Measurements from ENCODE around the gene CDS2.

CDS2 gene

GRCh38 chr20:5184684-5185083, 57.9 kb downstream of the CDS2 start:
- TF ChIP-seq, protein P1, sequence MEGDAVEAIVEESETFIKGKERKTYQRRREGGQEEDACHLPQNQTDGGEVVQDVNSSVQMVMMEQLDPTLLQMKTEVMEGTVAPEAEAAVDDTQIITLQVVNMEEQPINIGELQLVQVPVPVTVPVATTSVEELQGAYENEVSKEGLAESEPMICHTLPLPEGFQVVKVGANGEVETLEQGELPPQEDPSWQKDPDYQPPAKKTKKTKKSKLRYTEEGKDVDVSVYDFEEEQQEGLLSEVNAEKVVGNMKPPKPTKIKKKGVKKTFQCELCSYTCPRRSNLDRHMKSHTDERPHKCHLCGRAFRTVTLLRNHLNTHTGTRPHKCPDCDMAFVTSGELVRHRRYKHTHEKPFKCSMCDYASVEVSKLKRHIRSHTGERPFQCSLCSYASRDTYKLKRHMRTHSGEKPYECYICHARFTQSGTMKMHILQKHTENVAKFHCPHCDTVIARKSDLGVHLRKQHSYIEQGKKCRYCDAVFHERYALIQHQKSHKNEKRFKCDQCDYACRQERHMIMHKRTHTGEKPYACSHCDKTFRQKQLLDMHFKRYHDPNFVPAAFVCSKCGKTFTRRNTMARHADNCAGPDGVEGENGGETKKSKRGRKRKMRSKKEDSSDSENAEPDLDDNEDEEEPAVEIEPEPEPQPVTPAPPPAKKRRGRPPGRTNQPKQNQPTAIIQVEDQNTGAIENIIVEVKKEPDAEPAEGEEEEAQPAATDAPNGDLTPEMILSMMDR (IDR thresholded peaks at IDR 0.05; ENCODE audit: insufficient read depth, low read length, poor library complexity, severe bottlenecking): no peak
- TF ChIP-seq EZH2phosphoT487 (conservative IDR thresholded peaks at IDR 0.05; ENCODE audit: low read length): no peak
- Histone ChIP-seq H3F3A (ENCODE audit: insufficient read depth) (0 out of 2 replicates have a peak, but pooled peaks cover under 1% of the 10 kb centered on the region), H3K4me3 (ENCODE audit: insufficient read depth, low read length, poor library complexity, severe bottlenecking) (no peak overlapping the region), H4K20me1 (ENCODE audit: low read depth, low read length) (no peaks in the 10 kb centered on the region), H3K36me3 (ENCODE audit: low read length) (peaks cover 7% of the 10 kb centered on the region; the same call in 1 of the 2 replicates), H3K4me2 (ENCODE audit: low read depth, low read length, poor library complexity, severe bottlenecking) (no peak overlapping the region), H3K9ac (ENCODE audit: low read length) (no peak overlapping the region), H2AFZ (ENCODE audit: low read depth, low read length, severe bottlenecking) (no peak overlapping the region), H3K27me3 (ENCODE audit: low read length) (no peaks in the 10 kb centered on the region), H3K79me2 (ENCODE audit: insufficient read depth, low read length) (no peaks in the 10 kb centered on the region), H3K27ac (ENCODE audit: low read depth, low read length) (no peak overlapping the region), H3K9me2 (replicated peaks; ENCODE audit: insufficient read depth, low read length) (no peaks in the 10 kb centered on the region), H3K9me3 (ENCODE audit: insufficient read depth, low read length) (no peaks in the 10 kb centered on the region)

DNA sequence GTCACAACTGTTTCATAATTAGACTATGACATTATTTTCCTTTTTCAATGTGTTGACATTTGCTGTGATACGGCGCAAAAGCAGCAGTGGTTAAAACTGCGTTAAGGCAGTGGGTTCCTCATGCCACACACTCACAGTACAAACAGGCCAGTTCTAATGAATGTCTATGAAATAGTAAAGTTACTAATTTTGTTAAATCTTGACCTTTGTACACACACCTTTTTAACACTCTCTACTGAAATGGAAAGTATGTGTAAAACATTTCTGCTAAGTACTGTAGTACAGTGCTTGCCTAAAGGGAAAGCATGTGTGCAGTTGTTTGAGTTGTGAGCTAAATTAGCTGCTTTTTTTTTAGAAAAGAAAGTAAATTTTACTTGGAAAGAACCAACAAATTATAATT, 60.3 kb downstream of the CDS2 start:
- Histone ChIP-seq H3K36me3 (ENCODE audit: low read length) (peaks cover 7% of the 10 kb centered on the region; the same call in 1 of the 2 replicates), H3K9ac (ENCODE audit: low read length) (no peak overlapping the region), H2AFZ (ENCODE audit: low read depth, low read length, severe bottlenecking) (no peak overlapping the region), H3K79me2 (ENCODE audit: insufficient read depth, low read length) (no peaks in the 10 kb centered on the region), H3K4me3 (ENCODE audit: insufficient read depth, low read length, poor library complexity, severe bottlenecking) (no peak overlapping the region), H3K9me3 (ENCODE audit: insufficient read depth, low read length) (no peaks in the 10 kb centered on the region), H4K20me1 (ENCODE audit: low read depth, low read length) (no peaks in the 10 kb centered on the region), H3K27me3 (ENCODE audit: low read length) (no peaks in the 10 kb centered on the region), H3K4me2 (ENCODE audit: low read depth, low read length, poor library complexity, severe bottlenecking) (no peak overlapping the region), H3K27ac (ENCODE audit: low read depth, low read length) (no peak overlapping the region), H3F3A (ENCODE audit: insufficient read depth) (0 out of 2 replicates have a peak, but pooled peaks cover 5% of the 10 kb centered on the region), H3K9me2 (replicated peaks; ENCODE audit: insufficient read depth, low read length) (no peaks in the 10 kb centered on the region)
- TF ChIP-seq EZH2phosphoT487 (conservative IDR thresholded peaks at IDR 0.05; ENCODE audit: low read length): no peak
- TF ChIP-seq, protein P1 (IDR thresholded peaks at IDR 0.05; ENCODE audit: insufficient read depth, low read length, poor library complexity, severe bottlenecking): no peak

- no peak overlapping the region for H3K4me3 ChIP-seq (ENCODE audit: insufficient read depth, low read length, poor library complexity, severe bottlenecking)
- H4K20me1 ChIP-seq (ENCODE audit: low read depth, low read length): no peaks in the 10 kb centered on the region
- H3K79me2 ChIP-seq (ENCODE audit: insufficient read depth, low read length): no peaks in the 10 kb centered on the region
- no peaks in the 10 kb centered on the region for H3K36me3 ChIP-seq (ENCODE audit: low read length)
- no peaks in the 10 kb centered on the region for H3K27me3 ChIP-seq (ENCODE audit: low read length)
- H3K9ac ChIP-seq (ENCODE audit: low read length): no peak overlapping the region
- no peak overlapping the region for H3K4me2 ChIP-seq (ENCODE audit: low read depth, low read length, poor library complexity, severe bottlenecking)
- 0 out of 2 replicates have a peak, but pooled peaks cover 5% of the 10 kb centered on the region for H3F3A ChIP-seq (ENCODE audit: insufficient read depth)
- H2AFZ ChIP-seq (ENCODE audit: low read depth, low read length, severe bottlenecking): no peak overlapping the region
- TF ChIP-seq, protein P1 (IDR thresholded peaks at IDR 0.05; ENCODE audit: insufficient read depth, low read length, poor library complexity, severe bottlenecking): no peak
- H3K27ac ChIP-seq (ENCODE audit: low read depth, low read length): no peak overlapping the region
- no peaks in the 10 kb centered on the region for H3K9me2 ChIP-seq (replicated peaks; ENCODE audit: insufficient read depth, low read length)
- H3K9me3 ChIP-seq (ENCODE audit: insufficient read depth, low read length): no peaks in the 10 kb centered on the region
Observed at GRCh38 chr20:5188736-5189135, 61.9 kb downstream of the CDS2 start.
